ENCODE measurements around the gene SUMO3.

GRCh38 chr21:44779417-44780136, 38.3 kb downstream of the SUMO3 start:
- no peak for TF ChIP-seq CTCF (IDR thresholded peaks at IDR 0.05; ENCODE audit: low read depth, low read length, poor library complexity, severe bottlenecking)
- TF ChIP-seq EZH2phosphoT487 (IDR thresholded peaks at IDR 0.05; ENCODE audit: borderline replicate concordance, low read length): no peak

All from DOHH2 (cell line).